ENCODE data around the gene CGNL1.

The CGNL1 gene

DNA sequence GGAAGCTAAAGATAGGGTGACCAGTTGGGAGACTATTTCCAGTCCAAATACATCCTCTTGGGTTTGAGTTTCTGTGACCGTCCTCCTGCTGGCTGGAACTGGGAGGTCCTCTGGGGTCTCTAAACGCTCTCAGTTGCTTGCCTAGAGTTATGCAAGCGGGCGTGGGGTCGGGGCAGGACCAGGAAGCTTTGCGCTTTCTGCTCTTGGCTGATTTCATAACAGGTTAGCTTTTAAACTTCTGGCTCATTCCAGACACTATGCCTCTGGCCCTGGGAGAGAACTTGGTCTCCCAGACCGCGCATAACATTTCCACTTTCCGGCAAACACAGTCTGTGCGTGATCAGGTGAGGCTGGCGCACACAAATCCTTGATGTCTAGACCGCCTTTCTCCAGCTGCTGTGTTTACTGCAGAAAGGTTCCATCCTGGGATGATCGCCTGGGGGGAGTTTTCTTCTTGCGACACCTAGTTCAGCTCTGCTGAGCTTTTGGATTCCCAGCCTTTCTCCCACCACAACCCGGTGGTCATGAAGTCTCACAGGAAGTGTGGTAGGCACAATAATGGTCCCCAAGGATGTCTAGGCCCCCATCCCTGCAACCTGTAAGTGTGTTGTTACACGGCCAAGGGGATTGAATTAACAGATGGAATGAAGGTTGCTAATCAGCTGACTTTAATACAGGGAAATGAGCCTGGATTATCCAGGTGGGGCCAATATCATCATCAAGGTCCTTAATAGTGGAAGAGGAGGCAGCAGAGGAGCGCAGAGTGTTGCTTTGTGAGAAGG lies 23.6 kb upstream of the CGNL1 start:
- DNase-seq: no peak

- DNase-seq: peak; percentile 71
These were observed 22.9 kb upstream of the CGNL1 start for GRCh38 chr15:57353317-57353804.

DNA sequence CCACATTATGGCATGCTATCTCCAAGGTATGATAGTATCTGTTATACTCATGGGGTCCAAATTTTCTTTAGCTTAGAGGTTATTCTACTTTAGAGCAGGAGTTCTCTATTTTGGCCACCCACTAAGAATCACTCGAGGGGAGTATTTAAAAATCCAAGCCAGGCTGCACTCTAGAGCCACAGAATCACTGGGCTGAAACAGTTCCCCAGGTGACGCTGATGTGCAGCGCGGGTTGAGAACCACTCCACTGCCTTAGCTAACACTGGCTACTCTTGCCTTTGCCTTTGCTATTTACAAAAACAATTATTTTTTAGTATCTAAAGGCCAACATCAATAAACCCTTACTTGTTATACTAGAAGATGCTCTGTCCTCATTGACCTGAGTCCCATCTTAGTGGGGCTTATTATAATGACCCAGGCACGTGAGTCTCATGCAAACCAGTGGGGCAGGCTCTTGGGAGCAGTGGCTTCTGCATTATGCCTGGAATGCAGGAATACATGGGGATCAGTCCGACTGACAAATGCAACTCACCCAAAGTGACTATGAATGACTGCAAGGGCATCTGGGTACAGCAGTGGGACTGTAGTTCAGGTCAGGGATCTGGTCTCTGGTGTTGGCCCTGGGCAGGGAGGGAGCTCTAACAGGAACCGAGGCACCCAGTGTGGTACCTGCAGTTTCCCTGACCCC lies 21.7 kb upstream of the CGNL1 start:
- peak; percentile 26 for DNase-seq

GRCh38 chr15:57355259-57355658 lies 21.0 kb upstream of the CGNL1 start:
- no peak for DNase-seq

DNA sequence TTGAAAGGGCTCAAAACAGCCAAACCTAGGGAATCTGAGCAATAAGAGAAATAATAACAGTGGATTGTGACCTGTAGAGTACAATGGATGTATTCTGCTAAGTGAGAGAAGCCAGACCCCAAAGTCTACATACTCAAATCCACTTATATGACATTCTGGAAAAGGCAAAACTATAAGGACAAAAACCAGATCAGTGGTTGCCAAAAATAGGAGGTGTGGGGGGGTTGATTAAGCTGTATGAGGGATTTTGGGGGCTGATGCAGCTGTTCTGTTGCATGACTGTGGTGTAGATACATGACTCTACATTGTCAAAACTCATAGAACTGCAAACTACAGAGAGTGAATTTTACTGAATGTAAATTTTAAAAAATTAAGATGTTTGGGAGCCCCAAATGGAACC lies 20.1 kb upstream of the CGNL1 start:
- no peak for DNase-seq

GRCh38 chr15:57356636-57357035 lies 19.7 kb upstream of the CGNL1 start:
- no peak for DNase-seq

DNA sequence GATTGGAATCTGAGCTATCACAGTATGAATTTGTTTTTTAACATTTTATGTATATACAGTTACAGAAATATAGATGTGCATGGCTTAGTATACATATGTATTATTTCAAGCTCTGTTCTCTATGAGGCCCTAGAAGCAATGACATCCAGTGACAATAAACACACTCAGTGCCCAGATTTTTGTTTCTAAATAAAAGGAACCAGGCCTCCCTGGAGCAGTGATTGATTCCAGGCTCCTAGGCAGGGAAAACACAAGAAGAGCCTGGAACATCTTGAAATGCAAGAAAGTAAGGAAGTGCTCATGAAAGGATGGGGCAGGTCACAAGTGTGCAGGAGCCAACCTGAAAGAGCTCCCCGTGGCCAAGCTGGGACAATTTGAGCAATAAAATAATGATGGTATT lies 18.5 kb upstream of the CGNL1 start:
- DNase-seq: no peak

- DNase-seq: no peak
These were observed 17.7 kb upstream of the CGNL1 start for GRCh38 chr15:57358571-57358970.

DNA sequence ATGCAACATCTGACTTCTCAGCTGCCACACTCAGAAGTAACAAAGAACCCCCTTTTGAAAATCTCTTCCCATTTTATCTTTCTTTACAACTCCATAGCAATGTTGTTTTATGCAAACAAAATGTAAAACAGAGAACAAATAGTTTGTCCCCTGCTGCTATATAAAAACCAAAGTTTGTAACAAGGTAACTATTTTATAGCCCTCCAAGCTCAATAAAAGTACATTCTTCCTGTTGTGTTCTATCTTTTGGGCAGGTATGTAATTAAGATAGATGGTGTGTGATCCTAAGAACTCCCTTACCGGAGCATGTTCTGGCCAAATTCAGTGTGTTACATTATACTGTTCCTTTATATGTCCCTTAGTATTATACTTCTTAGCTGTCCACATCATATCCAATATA lies 12.6 kb upstream of the CGNL1 start:
- DNase-seq: no peak

DNA sequence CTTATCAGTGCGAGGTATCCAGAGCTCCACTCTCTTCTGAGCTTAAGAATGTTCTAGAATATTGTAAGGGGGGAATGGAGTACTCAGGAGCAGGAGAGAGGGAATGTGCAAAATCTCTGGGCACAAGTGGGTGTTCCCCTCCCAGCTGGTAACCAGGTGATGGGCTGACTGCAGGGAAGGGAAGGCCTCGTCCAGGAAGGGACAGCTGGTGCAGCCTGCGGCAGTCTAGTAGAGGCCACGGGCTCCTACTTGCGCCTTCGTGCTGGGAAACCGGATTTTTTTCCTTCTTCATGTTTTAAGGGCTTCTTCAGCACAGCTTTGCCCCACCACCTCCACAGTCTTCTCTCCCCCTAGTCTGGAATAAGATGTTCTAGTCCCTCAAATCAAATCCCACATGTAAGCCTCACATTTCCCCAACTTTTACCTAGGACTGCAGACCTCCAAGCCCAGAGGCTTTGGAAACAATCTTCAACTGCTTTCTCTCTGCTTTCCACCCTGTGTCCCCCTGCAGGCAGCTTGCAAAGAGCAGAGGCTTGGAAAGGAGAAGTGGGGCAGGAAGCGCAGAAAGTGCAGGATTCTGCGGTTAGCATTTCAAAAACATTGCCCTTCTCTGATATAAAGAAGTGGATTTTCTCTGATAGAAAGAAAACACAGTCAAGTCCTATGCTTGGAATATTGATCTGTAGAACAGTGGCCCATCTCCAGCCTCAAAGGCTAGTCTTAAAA lies 11.9 kb upstream of the CGNL1 start:
- no peak for DNase-seq

GRCh38 chr15:57367556-57367955 lies 8.7 kb upstream of the CGNL1 start:
- no peak for DNase-seq

DNA sequence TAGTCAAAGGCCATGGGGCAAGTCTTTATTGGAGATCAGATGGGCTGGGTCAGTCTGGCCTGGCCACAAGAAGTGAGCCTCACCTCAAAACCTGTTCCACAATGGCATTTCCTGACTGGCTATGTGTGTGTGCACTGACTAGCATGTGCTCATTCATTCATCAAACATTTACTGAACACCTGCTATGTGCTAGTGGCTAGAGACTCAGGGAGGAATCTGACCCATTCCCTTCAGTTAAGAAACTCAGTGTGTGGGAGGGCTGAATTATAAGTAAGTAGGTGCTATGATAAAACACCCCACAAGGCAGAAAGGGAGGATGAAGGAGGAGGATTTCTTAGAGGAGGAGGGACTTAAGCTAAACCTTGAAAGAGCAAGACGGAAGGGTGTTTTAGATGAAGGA lies 5.4 kb upstream of the CGNL1 start:
- no peak for DNase-seq

- DNase-seq: no peak
These were observed 2.9 kb upstream of the CGNL1 start for GRCh38 chr15:57373251-57373881.

GRCh38 chr15:57373882-57374276 lies 2.4 kb upstream of the CGNL1 start:
- no peak for DNase-seq

- no peak for DNase-seq
These were observed 582 bp downstream of the CGNL1 start for GRCh38 chr15:57376696-57377477.

DNA sequence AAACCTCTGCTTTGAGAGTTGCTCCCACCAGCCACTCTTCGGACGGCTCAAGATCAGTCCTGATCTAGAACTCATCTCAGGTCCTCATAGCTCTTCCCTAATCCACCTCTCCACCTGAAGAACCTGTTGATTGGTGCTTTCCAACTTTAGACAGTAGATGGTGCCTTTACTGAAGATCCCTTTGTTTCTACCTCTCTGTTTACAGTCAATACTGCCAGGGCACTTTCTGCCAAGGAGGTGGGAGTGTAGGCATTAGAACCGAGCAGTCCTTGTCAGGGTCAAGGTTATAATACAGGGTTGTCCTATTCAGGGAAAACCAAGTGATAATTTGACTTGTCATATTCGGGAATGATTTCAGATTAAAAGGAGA lies 1.2 kb downstream of the CGNL1 start:
- no peak for DNase-seq

- DNase-seq: no peak
These were observed 3.2 kb downstream of the CGNL1 start for GRCh38 chr15:57379487-57379886.

- DNase-seq: no peak
These were observed 4.5 kb downstream of the CGNL1 start for GRCh38 chr15:57380854-57381253.

DNA sequence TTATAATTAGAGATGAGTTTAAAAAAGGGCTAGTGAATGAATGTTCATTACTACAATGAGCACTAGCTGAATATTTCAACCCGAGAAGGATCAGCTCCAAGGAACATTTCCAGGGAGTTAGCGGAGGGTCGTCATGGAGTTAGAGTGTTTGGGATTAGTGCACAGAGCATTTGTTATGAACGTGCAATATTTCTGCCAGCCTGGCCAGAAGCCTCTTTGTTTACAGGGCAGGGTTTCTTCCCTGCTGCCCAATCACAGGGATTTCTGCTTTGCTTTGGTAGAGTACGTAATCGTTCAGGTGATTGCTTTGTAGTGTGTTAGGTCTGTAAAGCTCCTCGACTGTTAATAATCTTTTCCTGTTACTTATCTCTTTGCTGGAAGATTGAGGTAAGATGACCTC lies 5.9 kb downstream of the CGNL1 start:
- no peak for DNase-seq

DNA sequence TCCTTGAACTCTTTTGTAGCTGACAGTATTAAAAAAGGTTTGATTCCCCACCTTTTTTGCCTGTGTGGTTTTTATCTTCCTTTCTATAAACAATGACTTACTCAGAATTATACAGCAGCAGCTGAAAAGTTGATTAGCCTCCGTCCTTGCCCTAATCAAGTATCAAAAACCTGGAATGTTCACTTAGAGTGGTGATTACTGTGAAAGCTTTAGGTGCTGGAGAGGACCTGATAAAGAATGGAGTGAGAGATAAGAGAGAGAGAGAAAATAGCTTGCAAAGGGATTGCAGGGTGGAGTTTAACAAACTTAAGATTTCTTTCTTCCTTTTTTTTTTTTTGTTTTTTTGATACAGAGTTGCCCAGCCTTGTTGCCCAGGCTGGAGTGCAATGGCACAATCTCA lies 6.7 kb downstream of the CGNL1 start:
- DNase-seq: no peak

DNA sequence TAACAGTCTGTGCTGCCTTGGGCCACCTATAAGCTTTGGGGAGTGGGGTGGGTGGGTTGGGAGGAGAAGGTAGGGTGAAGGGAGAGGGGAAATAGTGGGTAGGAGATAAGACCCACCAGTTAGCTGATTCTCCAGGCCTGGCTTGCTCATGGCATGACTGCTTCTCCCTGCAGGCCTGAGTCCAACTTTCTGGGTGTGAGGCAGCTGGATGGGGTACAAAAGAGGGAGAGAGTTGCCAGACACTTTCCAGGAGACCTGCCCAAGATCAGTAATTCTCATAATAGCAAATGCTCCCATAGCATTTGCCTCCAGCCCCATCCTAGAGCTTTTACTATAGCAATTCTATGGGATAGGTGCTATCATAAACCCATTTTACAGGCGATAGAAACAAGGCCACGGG lies 7.7 kb downstream of the CGNL1 start:
- no peak for DNase-seq

- no peak for DNase-seq
These were observed 8.5 kb downstream of the CGNL1 start for GRCh38 chr15:57384816-57385215.

All from DMS79 (cell line).